ENCODE data around the gene DNAH10.
"Not testable (repeated sequence)": the region's sequence is repeated elsewhere in the genome, so short reads cannot be mapped to it uniquely, and the experiment has no call there.

The DNAH10 gene

DNA sequence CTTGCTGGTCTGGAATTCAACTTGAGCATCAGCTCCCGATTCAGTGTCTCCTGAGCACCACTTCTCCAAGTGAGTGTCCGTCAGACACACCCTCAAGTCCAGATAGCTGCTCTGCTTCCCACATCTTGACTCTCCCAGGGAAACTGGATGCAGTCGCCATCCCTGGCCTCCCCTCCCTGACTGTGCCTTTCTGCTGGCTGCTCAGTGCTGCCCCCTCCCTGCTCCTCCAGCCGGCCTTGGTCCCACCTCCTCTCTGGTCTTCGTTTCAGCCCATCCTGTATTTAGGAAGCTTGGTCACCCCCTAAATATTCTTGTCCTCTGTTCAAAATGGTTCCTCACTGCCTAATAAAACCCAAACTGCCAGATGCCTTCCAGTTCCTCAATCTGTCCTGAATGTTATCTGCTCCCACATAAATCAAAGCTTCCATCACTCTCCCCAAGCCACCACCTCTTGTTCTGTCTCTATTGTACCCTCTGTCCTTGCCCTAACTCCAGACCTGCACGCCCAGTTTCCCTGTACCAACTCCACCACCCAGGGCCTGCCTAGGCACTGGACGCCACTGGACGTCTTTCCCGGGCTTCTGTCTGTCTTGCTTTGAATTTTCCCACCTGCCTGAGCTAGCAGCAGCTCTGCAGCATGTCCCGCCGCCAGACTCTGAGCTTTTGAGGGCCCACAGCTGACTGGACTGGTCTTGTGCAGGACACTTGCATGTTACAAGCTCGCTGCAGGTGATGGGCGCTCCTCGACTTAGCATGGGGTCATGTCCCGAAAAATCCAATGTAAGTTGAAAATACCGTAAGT, 176.8 kb downstream of the DNAH10 start:
- peak; percentile 30 for DNase-seq

DNA sequence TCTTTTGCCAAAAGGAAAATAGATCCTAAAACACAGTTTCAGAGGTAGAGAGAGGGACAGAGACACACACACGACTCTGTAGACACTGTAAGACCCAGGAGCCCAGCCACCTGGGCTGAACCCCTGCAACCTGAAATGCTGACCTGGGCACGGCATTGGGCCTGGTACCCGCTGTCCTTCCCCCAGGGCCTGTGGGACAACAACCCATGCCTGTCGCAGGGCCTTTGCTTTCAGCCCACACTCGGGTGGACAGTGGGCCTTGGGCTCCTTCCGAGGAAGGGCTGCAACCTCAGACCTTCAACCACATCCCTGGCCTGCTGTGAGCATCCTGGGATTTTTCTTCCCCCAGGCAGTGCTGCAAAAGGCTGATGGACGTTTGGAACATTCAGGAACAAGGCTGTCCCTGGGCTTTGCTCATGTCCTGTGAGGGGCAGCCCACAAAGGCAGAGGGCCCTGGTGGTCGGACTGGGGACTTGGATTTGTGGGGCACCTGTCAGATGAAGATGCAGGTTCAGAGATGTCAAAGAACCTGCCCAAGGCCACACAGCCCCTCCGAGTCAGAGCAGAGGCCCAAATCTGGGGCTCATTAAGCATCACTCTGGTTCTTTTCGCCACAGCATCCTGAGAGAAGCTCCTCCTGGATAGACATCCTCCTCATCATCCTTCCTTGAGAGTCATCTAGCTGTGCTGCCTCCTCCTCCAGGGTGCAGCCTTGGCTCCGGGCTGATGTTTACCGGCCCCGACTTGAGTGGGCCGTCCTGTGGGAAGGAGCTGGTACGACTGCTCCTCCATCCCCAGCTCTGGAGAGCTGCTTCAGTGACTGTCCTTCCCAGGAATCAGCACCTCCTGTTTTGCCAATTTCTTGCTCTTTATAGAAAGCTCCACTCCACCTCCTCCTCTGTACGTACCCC, 177.9 kb downstream of the DNAH10 start:
- DNase-seq, result no peak

DNA sequence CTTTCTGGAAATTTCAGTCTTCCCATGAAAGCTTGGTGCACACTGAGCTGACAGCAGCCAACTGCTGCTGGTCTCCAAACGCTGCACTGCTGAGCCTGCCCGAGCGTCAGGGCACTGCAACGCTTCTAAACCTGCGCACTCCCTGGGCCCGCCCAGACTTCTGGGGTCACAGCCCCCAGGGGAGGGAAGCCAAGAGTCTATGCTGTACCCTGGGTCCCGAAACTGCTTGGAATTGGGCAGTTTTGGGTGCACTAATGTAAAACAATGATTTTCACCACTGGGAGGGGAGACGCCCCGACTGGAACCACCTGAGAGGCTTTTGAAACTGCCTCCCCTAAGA, 178.5 kb downstream of the DNAH10 start:
- no peak for DNase-seq

DNA sequence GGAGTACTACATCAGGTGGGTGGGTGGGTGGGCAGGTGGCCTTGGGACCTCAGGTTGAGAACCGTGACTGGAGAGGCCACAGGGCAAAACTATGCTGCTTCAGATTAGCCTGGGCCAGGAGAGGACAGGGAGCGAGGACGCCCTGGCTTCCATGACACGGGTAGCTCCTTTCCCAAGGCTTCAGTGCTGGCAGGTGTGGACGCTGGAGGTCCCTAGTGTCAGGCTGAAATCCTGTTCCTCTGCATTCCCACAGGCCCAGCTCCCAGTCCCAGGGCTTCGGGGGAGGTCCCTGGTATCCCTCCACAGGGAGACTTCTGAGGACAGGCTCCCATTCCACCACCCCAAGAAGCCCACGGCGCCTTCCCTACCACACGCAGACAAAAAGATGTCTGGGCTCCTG, 178.9 kb downstream of the DNAH10 start:
- DNase-seq, result no peak

DNA sequence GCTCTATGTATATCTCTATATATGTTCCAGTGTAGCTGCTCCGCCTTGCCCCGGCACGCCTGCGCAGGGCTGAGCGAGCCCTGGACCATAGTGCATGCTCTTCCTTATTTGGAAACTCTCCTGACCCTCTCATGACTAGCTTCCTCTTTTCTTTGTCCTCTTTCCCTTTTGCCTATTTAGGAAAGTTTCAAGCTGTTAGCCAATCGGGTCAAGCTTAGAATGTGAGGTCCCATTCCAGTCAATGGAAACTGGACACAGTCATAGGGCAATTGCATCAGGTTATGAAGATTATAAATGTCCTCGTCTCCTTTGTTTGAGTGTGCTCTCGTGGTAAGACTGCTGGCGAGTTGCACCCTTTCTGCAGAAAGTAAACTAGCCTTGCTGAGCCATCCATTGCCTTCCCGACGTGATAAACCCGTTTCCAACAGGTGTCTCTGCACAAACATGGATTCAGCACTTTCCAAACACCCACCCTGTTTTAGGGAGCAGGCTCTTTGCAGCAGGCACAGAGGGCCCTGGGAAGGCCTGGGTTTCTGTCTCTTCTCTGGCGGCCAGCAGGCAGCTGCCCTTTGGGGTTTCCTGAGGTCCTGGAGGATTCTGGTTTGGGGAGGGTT, 179.6 kb downstream of the DNAH10 start:
- no peak for DNase-seq

DNA sequence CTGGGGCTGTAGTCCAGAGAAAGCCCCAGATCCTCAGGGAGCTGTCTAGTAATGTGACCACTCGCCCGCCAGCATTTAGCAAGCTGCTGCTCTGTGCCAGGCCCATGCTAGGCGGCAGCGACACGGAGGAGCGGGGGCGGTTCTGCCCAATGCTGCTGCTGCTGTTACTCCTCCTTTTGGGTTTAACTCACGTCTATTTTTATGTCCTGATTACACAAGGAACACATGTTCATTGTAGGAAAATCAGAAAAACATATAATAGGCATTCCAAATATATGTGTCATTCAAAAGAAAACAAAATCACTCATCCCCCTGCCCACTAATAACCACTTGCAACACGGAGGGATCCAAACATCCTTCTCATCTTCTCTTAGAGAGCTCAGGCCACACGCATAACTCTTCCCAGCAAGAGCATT, 180.1 kb downstream of the DNAH10 start:
- no peak for DNase-seq

DNA sequence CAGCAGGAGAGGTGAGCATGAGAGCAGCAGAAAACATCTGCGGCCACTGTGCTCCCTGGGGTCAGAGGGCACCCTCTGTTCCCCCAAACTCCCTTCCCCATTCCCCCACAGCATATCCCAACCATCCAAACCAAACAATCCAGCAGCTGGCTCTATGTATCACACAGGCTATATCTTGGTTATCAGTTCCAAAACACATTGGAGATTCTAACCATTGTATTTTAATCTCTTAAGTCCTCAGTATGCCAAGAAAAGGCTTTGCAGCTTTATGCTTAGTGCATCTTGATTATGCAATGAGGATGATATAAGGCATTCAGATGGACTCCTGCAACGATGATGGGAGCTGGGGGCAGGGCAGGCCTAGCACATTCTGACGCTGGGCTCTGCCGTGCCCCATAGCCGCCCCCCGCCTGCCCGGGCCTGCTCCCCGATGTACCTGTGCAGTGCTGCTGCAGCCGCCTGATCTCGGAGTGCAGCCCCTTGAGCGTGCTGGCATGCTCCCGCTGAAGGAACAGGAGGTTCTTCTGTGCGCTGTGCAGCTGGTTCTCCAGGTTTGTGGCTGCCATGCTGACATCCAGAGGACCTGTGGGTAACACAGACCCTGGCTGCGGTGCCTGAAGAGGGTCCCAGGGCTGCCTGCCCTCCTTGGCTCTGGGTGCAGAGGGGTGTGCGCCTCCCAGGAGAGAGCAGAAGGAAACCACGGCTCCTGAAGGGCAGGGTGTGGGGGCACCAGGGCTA, 181.0 kb downstream of the DNAH10 start:
- DNase-seq, result no peak

DNA sequence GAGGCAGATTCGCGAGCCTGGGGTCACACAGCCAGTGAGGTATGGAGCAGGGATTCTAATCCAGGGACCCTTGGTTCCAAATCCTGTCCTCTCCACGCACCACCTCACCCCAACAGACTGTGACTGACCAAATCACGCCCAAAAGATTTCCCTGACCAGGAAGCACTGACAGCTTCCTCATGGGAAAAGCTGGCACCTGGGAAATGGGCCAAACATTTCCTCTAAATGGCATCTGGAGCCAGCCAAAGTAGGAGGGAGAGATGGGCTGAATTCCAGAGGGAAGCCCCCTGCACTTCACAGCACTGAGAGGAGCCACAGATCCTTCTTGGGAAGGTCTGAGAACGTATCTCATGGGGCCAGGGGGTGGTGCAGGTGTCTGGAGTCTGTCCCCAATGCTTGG, 181.7 kb downstream of the DNAH10 start:
- DNase-seq, result no peak

DNA sequence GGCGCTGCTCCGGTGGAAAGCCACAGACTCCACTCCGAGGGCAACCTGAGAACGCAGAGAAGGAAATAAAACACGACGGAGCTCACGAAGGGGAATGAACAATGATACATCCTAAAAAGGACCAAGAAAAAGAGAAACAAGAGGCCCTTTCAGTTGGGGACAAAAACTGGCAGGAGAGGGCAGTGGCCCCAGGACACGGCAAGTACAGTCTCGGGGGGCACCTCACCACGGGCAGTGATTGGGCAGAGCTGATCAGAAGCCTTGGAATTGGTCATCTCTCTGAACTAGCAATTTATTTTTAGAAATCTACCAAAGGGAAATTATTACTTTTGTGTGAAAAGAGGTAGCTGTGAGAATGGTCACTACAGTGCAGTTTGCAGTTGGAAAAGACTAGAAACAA, 182.6 kb downstream of the DNAH10 start:
- no peak for DNase-seq

DNA sequence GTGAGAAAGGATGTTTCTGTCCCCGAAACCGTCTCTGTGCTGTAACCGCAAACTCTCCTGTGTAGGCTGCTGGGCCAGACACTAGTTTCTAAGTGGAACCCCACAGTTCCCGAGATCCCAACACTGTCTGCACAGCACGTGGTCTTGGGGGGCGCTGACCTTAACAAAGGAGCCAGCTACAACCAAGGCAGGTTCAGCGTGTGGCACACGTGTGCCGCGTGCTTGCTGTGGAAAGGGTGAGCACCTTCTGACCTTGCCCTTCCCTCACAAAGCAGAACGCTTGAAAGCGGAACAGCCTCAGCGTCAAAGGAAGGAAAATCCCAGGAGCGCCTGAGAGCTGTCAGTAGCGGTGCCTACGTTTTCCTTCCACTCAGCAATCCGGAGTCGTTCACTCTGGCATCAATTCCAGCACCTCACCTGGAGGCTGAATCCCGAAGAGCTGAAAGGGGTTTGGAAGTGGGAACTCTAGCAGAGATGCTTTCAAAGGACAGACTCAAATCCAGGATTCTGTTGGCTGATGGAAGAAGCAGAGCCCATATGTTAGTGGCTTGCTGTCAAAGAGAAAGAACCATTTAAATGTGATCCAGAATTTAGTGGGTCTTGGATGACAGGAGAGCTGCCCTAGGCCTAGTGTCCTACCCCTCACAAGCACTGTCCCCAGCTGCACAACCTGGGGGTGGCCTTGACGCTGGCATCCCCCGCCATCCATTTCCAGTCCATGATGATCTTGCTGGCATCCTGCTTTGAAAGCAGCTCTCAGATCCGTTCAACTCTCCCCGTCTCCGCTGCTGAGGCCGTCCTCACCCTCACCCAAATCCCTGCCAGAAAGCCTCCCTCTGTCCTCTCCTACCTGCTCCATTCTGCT, 183.4 kb downstream of the DNAH10 start:
- DNase-seq, result no peak

DNA sequence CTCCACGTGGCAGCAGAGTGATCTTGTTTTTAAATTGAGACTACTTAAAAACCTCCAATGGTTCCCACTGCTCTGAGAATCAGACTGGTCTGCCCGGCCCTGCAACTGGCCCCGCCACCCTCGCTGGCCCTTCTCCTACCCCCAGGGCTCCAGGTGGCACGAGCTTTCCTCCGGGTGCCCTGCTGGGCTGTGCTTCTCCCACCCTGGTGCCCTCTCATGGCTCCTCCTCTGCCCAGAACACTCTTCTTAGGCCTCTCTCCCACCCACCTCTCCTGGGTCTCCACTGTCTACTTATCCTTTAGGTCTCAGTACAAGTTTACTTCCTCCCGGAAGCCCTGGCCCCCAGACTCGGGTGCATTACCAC, 184.0 kb downstream of the DNAH10 start:
- no peak for DNase-seq

DNA sequence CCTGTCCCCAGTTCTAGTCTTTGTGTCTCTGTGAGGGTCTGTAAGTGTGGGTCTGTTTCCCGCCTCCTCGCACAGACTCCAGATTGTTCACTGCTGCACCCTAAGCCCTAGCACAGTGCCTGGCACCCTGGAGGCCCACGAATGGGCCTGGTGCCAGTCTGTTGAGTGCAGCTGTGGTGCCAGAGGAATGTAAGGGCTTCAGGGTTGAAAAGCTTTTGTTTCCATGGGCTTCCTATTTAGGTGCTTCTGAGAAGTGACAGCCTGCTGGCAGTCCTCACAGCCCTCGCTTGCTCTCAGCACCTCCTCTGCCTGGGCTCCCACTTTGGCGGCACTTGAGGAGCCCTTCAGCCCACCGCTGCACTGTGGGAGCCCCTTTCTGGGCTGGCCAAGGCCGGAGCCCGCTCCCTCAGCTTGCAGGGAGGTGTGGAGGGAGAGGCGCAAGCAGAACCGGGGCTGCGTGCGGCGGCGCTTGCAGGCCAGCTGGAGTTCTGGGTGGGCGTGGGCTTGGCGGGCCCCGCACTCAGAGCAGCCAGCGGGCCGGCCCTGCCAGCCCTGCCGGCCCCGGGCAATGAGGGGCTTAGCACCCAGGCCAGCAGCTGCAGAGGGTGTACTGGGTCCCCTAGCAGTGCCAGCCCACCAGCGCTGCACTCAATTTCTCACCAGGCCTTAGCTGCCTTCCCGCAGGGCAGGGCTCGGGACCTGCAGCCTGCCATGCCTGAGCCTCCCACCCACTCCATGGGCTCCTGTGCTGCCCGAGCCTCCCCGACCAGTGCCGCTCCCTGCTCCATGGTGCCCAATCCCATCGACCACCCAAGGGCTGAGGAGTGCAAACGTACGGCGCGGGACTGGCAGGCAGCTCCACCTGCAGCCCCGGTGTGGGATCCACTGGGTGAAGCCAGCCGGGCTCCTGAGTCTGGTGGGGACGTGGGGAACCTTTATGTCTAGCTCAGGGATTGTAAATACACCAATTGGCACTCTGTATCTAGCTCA, 184.7 kb downstream of the DNAH10 start:
- DNase-seq, result not testable (repeated sequence)

DNA sequence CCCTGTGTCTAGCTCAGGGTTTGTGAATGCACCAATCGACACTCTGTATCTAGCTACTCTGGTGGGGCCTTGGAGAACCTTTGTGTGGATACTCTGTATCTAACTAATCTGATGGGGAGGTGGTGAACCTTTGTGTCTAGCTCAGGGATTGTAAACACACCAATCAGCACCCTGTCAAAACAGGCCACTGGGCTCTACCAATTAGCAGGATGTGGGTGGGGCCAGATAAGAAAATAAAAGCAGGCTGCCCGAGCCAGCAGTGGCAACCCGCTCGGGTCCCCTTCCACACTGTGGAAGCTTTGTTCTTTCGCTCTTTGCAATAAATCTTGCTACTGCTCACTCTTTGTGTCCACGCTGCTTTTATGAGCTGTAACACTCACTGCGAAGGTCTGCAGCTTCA, 185.4 kb downstream of the DNAH10 start:
- DNase-seq, result not testable (repeated sequence)

DNA sequence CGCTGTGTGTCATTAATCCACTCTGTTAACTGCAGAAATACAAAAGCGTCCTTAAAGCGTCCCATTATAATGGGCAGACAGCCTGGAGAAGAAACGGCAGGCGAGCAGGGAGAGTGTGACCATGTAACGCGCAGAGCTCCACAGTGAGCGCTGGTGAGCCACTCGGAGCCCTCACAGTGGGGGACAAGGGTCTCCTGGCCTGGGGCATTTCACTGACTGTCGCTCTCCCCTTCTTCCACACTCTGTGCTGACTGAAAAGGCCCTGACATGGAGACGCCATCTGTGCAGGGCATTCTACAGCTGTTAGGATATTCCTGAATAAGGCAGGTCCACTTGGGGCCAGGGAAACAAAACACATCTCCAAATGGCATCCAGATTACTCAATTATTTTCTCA, 186.3 kb downstream of the DNAH10 start:
- no peak for DNase-seq

DNA sequence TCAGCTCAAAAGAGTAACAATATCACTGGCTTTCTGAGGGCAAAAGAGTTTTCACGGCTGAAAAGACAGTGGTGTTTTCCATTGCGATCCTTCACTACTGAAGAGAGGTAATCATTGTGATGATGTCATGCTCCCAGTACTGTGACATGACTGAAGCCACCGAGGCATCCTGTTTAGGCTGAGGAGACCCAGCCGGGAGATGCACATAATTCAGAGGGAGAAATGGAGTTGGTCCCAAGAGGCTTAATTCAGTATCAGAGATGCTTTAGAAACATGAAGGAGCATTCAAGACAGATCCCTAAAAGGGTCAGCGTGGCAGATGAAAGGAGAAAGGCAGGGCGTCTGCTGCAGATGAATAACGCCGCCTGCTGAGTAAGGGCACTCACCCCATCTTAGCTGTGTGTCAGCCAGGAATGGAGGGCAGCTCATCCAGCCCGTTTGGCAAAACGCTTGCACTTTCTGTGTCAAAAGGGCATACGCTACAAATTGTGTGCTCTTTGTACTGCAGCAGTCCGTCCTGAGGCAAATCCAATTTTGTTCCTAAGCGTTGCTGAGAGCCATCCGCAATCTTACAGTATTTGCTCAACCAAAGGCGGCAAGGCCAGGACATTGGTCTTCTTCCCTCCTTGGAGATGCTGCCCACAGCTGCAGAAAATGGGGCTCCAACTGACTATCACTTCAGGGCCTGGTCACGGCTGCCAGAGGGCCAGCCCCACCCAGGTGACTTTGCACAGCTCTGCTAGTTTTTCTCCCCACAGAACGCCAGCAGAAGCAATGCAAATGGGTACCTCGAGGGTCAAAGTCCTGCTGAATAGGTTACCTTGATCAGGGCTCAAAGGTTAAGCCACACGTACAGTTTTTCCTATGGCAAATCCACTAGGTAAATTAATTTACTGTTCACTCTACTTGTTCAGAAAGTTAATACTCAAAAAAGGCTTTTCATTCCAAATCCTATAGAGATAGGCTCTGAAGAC, 187.0 kb downstream of the DNAH10 start:
- no peak for DNase-seq

DNA sequence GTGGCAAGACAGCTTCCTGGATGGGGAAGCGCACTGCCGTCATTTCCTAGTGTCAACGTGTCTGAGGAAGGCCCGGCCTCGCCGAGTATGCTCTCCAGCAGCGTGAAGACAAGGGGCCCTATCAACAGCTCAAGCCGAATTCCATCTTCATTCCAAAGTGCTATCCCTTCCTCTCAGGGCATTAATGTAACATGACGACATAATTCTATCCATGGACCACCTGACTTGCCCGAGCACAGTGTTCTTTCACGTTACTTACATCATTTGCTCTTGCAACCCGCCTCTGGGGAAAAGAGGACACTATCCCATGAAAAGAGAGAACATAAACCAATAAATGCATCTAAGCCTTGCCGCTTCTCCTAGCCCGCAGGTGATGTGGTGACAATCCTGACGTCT, 187.7 kb downstream of the DNAH10 start:
- DNase-seq, result no peak

DNA sequence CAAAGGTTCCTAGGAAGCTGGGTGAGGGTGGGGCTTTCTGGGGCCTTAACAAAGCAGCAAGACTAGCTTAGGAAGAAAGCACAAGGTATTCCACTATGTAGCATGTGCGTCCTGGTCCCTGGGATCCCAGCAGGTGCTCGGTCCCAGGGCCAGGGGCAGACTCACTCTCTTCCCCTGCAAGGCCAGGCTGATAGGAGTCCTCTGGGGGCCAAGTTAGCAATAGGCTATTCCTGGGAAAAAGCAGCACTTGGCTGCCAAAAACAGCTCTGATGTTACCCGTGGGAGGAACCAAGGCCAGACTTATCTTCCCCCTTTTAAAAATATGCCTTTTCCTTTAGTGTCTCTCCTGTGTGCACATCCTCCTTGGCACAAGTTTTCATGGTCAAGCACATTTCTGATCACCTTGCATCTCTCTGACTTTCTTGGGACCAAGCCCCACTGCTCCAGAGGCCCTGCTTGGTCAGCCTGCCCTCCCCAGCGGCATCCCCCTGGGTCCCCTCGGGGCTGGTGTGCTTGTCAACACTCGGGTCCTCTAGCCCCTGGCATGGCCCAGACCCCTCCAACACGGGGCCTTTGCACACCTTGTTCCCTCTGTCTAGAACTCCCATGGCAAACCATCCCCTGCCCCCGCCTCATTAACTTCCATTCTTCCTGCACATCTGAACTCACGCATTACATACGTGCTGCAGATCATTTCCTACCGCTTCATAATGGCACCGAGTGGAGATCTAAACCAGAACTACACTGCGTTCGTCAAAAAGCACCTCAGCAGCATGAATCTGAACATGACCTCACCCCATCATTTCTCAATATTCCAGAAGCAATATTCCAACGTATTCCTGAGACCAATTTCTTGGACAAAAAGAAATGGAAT, 188.6 kb downstream of the DNAH10 start:
- DNase-seq, result no peak

DNA sequence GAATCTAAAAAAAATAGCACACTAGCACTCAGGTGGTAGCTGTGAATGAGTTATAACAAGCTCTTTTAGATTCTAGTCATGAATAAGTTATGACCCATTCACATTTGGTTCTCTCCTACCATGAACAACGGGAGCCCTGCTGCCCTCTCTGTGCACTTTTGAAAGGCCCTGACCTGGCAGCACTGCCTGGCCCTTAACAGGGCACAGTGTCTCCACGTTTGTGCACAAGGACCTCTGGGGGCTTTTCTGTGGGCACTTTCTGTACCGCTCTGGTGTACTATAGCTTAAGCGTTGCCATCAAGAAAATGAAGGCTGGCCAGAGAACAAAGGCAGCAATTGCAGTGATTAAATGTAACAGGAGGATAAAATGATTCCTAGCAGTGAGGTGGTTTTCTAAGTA, 189.4 kb downstream of the DNAH10 start:
- no peak for DNase-seq

DNA sequence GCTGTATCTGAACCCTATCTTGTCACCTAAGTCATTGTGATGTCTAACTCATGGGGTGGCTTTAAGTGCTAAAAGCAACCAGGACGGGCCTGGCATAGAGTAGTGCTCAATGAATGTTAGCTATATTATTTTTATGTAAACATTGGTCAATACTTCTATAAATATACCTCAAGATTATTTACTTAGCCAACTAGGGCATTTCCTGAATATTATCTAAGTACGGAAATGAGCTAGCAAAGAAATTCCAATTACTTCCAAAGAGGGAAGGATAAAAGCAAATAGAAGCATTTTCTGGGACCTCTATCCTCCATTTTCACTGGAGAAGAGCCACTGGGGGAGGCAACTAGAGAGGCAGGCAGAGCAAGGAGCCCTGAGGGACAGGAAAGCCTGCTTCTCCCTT, 189.9 kb downstream of the DNAH10 start:
- no peak for DNase-seq

All from NK-92 treated with Interleukin-12 subunit alpha and Interleukin-12 subunit beta, amount 100 ng/mL, for 24 hours (cell line).